AG04450 (cell line): ENCODE measurements around the gene PI4K2A. TPM values are rescaled to one million over a fixed set of nuclear protein-coding genes. Genes with fewer than 3 reads are reported as not detected.
A peak's percentile ranks its signal among the peaks of the same experiment; 100 is the strongest.
"Not testable (repeated sequence)": the region's sequence is repeated elsewhere in the genome, so short reads cannot be mapped to it uniquely, and the experiment has no call there.

Experiments
- CTCF ChIA-PET: fragments of 300-600, 350-600 bp; formaldehyde crosslinking; extraction: SDS; loops from one replicate; lab custom pipeline; 2022; ENCODE audit warnings: antibody characterized with exemption, inconsistent platforms; lab: Charles Lee
- POLR2A ChIA-PET: fragments of 350-600 bp; formaldehyde crosslinking; extraction: SDS; loops from one replicate; lab custom pipeline; 2021; ENCODE audit warnings: antibody characterized with exemption, inconsistent platforms; lab: Yijun Ruan, JAX
- DNase-seq: peaks from one replicate; pipeline ENCODE4 v3.0.0-alpha.2; 2011; ENCODE audit warnings: low read depth, low spot score
- H3K27ac ChIP-seq: one replicate; pipeline ENCODE4 v1.5.1; 2012; ENCODE audit warnings: low read depth, low read length, control low read depth
- H3K27me3 ChIP-seq: one replicate; pipeline ENCODE4 v1.6.0; 2012; ENCODE audit warnings: low read length; ENCODE audit not compliant: control insufficient read depth, insufficient read depth
- H3K4me3 ChIP-seq: 2 replicates; pipeline ENCODE4 v1.5.1; 2011; ENCODE audit warnings: mild to moderate bottlenecking, low read depth, low read length, control low read depth
- H3K9me3 ChIP-seq: 2 replicates; pipeline ENCODE4 v1.5.1; 2012; ENCODE audit warnings: low read length; ENCODE audit not compliant: control insufficient read depth, insufficient read depth
- CTCF ChIP-seq: IDR thresholded peaks from 2 replicates; pipeline ENCODE4 v1.5.1; 2011; ENCODE audit warnings: low read depth, low read length, control low read depth, inconsistent platforms
- polyA plus RNA-seq: library from polyadenylated mRNA; depleted of rRNA; stranded (reverse); fragments of >200 nt; gene quantifications from 2 replicates; pipeline ENCODE4 v1.2.3, GENCODE V29; 2011

The PI4K2A gene
- polyA plus RNA-seq, 1 experiment: 35.6 TPM

- CTCF ChIA-PET: interaction anchor here (0.7 to 7.4 kb wide), 6 partner anchors 9 to 35 kb away, joined by 3 to 71 read pairs (median 20); partner anchors contain the start of gene MARVELD1
- no peak for DNase-seq
Observed at GRCh38 chr10:97687785-97688781, 47.6 kb downstream of the PI4K2A start.

GRCh38 chr10:97689559-97690020 is 49.1 kb downstream of the PI4K2A start:
- POLR2A ChIA-PET: interaction anchor here (0.7 to 2.1 kb wide), 7 partner anchors 12 to 48 kb away, joined by 3 to 10 read pairs (median 5); partner anchors contain the start of gene MARVELD1

More at GRCh38 chr10:97687785-97688781, 47.6 kb downstream of the PI4K2A start:
- Histone ChIP-seq H3K4me3 (peak overlapping the region; percentile 51), H3K27me3 (no peaks in the 10 kb centered on the region), H3K9me3 (no peaks in the 10 kb centered on the region; the same call in 1 of the 2 replicates), H3K27ac (peak overlapping the region; percentile 100)
- POLR2A ChIA-PET: interaction anchor here (0.6 to 2.8 kb wide), 18 partner anchors 9 to 287 kb away, joined by 3 to 52 read pairs (median 6); partner anchors contain the start of genes MARVELD1, PI4K2A, RRP12 and ZFYVE27
- no peak for TF ChIP-seq CTCF

GRCh38 chr10:97690133-97690532 is 49.7 kb downstream of the PI4K2A start:
- no peaks in the 10 kb centered on the region; the same call in 1 of the 2 replicates for H3K9me3 ChIP-seq
- ChIA-PET CTCF (interaction anchor here (1.3 to 7.4 kb wide), 3 partner anchors 12 to 19 kb away, joined by 5 to 71 read pairs (median 12); no protein-coding TSS in a partner anchor), POLR2A (interaction anchor here (0.6 to 2.1 kb wide), 8 partner anchors 11 to 49 kb away, joined by 3 to 10 read pairs (median 5); partner anchors contain the start of gene MARVELD1)
- TF ChIP-seq CTCF: no peak
- H3K4me3 ChIP-seq: no peak overlapping the region
- H3K27ac ChIP-seq: peak overlapping the region; percentile 100
- no peaks in the 10 kb centered on the region for H3K27me3 ChIP-seq
- no peak for DNase-seq

More at GRCh38 chr10:97689559-97690020, 49.1 kb downstream of the PI4K2A start:
- no peak for TF ChIP-seq CTCF
- peak; percentile 90 for DNase-seq
- CTCF ChIA-PET: interaction anchor here (0.7 to 7.4 kb wide), 4 partner anchors 12 to 114 kb away, joined by 3 to 71 read pairs (median 8); no protein-coding TSS in a partner anchor
- Histone ChIP-seq H3K4me3 (no peak overlapping the region), H3K27ac (peak overlapping the region; percentile 100), H3K27me3 (no peaks in the 10 kb centered on the region), H3K9me3 (no peaks in the 10 kb centered on the region; the same call in 1 of the 2 replicates)

- not testable (repeated sequence) for H3K27ac ChIP-seq, DNase-seq, H3K4me3 ChIP-seq, H3K27me3 ChIP-seq, H3K9me3 ChIP-seq
- ChIA-PET POLR2A (interaction anchor here (1.7 kb wide), 1 partner anchor 11 kb away, joined by 7 read pairs; the partner anchor contains the start of gene AVPI1), CTCF (interaction anchor here (1.4 to 2.6 kb wide), 4 partner anchors 11 to 33 kb away, joined by 3 to 12 read pairs (median 6); partner anchors contain the start of gene AVPI1)
Observed at GRCh38 chr10:97698072-97698655, 57.7 kb downstream of the PI4K2A start.
